WTC11 (cell line): ENCODE measurements around the gene GRIK2. TPM values are rescaled to one million over a fixed set of nuclear protein-coding genes. Genes with fewer than 3 reads are reported as not detected.

Experiments used
- ATAC-seq: fragments of 200-7000 bp; cut with Tn5 transposase; 2 replicates; pipeline ENCODE4 v1.10.0; 2021; ENCODE audit warnings: mild to moderate bottlenecking, moderate library complexity
- CTCF ChIA-PET: fragments of 300-600 bp; sonication (Branson Sonifier 250); formaldehyde crosslinking; loops from one replicate; lab custom pipeline; 2021; ENCODE audit warnings: antibody characterized with exemption; lab: Charles Lee
- POLR2A ChIA-PET: fragments of 350-600 bp; sonication (Branson Sonifier 250); formaldehyde crosslinking; loops from one replicate; lab custom pipeline; 2021; ENCODE audit warnings: antibody characterized with exemption; lab: Charles Lee
- DNase-seq: peaks from one replicate; pipeline ENCODE4 v3.0.0; 2021; ENCODE audit warnings: low spot score
- H3K27ac Mint-ChIP-seq: 2 replicates; pipeline ENCODE4 v1.8.0; 2021; ENCODE audit warnings: mixed read lengths
- H3K27me3 Mint-ChIP-seq: 2 replicates; pipeline ENCODE4 v1.8.0; 2021; ENCODE audit warnings: low read depth, mild to moderate bottlenecking, moderate library complexity, mixed read lengths
- H3K36me3 Mint-ChIP-seq: 2 replicates; pipeline ENCODE4 v1.8.0; 2021; ENCODE audit warnings: mixed read lengths
- H3K4me1 Mint-ChIP-seq: 2 replicates; pipeline ENCODE4 v1.8.0; 2022; ENCODE audit warnings: mixed read lengths
- H3K4me3 Mint-ChIP-seq: 2 replicates; pipeline ENCODE4 v1.8.0; 2021; ENCODE audit warnings: mild to moderate bottlenecking, moderate library complexity, mixed read lengths
- H3K9me3 Mint-ChIP-seq: 2 replicates; pipeline ENCODE4 v1.8.0; 2021; ENCODE audit warnings: mixed read lengths
- AR ChIP-seq: fragments of 250-450 bp; sonication (Bioruptor Pico); IDR thresholded peaks from 2 replicates; pipeline ENCODE4 v1.9.0; 2021; ENCODE audit warnings: mild to moderate bottlenecking
- ATF2 ChIP-seq: sonication (generic); formaldehyde crosslinking; IDR thresholded peaks from 2 replicates; pipeline ENCODE4 v1.8.1; 2022; ENCODE audit warnings: low read depth, missing genetic modification reagents, borderline replicate concordance
- CBFB ChIP-seq: sonication (generic); formaldehyde crosslinking; IDR thresholded peaks from 2 replicates; pipeline ENCODE4 v1.8.1; 2022; ENCODE audit warnings: mild to moderate bottlenecking, low read depth, missing genetic modification reagents
- ELF4 ChIP-seq: sonication (generic); formaldehyde crosslinking; IDR thresholded peaks from 2 replicates; pipeline ENCODE4 v1.8.1; 2022; ENCODE audit warnings: low read depth, mild to moderate bottlenecking, moderate library complexity, missing genetic modification reagents
- EMX1 ChIP-seq: fragments of 250-450 bp; sonication (Bioruptor Pico); IDR thresholded peaks from 2 replicates; pipeline ENCODE4 v1.8.0; 2021; ENCODE audit warnings: mild to moderate bottlenecking
- ERG ChIP-seq: fragments of 250-450 bp; sonication (Bioruptor Pico); IDR thresholded peaks from 2 replicates; pipeline ENCODE4 v1.8.0; 2021; ENCODE audit warnings: mild to moderate bottlenecking
- GTF2I ChIP-seq: fragments of 250-450 bp; sonication (Bioruptor Pico); conservative IDR thresholded peaks from 2 replicates; pipeline ENCODE4 v1.4.0; 2021; ENCODE audit warnings: mild to moderate bottlenecking
- MLX ChIP-seq: sonication (generic); formaldehyde crosslinking; IDR thresholded peaks from 2 replicates; pipeline ENCODE4 v1.8.1; 2023; ENCODE audit warnings: mild to moderate bottlenecking, missing genetic modification reagents, moderate library complexity
- NR3C1 ChIP-seq: sonication (generic); formaldehyde crosslinking; conservative IDR thresholded peaks from 2 replicates; pipeline ENCODE4 v1.8.1; 2023; ENCODE audit warnings: low read depth, mild to moderate bottlenecking, missing genetic modification reagents
- PREB ChIP-seq: sonication (generic); formaldehyde crosslinking; IDR thresholded peaks from 2 replicates; pipeline ENCODE4 v1.8.1; 2022; ENCODE audit warnings: mild to moderate bottlenecking, missing genetic modification reagents, moderate library complexity, borderline replicate concordance
- RORB ChIP-seq: fragments of 250-450 bp; sonication (Bioruptor Pico); IDR thresholded peaks from 2 replicates; pipeline ENCODE4 v1.9.0; 2021; ENCODE audit warnings: mild to moderate bottlenecking
- SOX15 ChIP-seq: fragments of 250-450 bp; sonication (Bioruptor Pico); IDR thresholded peaks from 2 replicates; pipeline ENCODE4 v1.9.0; 2021; ENCODE audit warnings: mild to moderate bottlenecking
- TCF7 ChIP-seq: sonication (generic); formaldehyde crosslinking; IDR thresholded peaks from 2 replicates; pipeline ENCODE4 v1.8.0; 2022; ENCODE audit warnings: mild to moderate bottlenecking, low read depth, missing genetic modification reagents, moderate library complexity
- USF1 ChIP-seq: sonication (generic); formaldehyde crosslinking; IDR thresholded peaks from 2 replicates; pipeline ENCODE4 v1.8.0; 2022; ENCODE audit warnings: mild to moderate bottlenecking, missing genetic modification reagents
- ZBTB21 ChIP-seq: sonication (generic); formaldehyde crosslinking; IDR thresholded peaks from 2 replicates; pipeline ENCODE4 v1.8.1; 2023; ENCODE audit warnings: mild to moderate bottlenecking, missing genetic modification reagents, borderline replicate concordance
- ZNF232 ChIP-seq: sonication (generic); formaldehyde crosslinking; IDR thresholded peaks from 2 replicates; pipeline ENCODE4 v1.8.0; 2022; ENCODE audit warnings: mild to moderate bottlenecking, missing genetic modification reagents
- ZNF263 ChIP-seq: sonication (generic); formaldehyde crosslinking; IDR thresholded peaks from 2 replicates; pipeline ENCODE4 v1.8.1; 2022; ENCODE audit warnings: low read depth, mild to moderate bottlenecking, moderate library complexity, missing genetic modification reagents
- total RNA-seq: library from RNA; stranded (reverse); gene quantifications from 3 replicates; pipeline ENCODE4 v1.2.3, GENCODE V29; 2021

GRIK2 gene
- total RNA-seq, 1 experiment from 2014 or later: 2.7 TPM

GRCh38 chr6:101662111-101662897 is 268.8 kb downstream of the GRIK2 start:
- peaks cover 30% of the 10 kb centered on the region for H3K36me3 Mint-ChIP-seq
- peaks cover 3% of the 10 kb centered on the region; the same call in 1 of the 2 replicates for H3K27me3 Mint-ChIP-seq
- ATAC-seq (no peak), DNase-seq (no peak)
- H3K27ac Mint-ChIP-seq: no peak overlapping the region
- H3K9me3 Mint-ChIP-seq: peaks cover 56% of the 10 kb centered on the region
- ChIA-PET CTCF (no interaction called here), POLR2A (no interaction called here)
- H3K4me3 Mint-ChIP-seq: no peak overlapping the region
- H3K4me1 Mint-ChIP-seq: no peaks in the 10 kb centered on the region
- no peak for TF ChIP-seq ERG
- no peak for TF ChIP-seq NR3C1 (CRISPR knock-in tag)
- TF ChIP-seq SOX15: no peak
- TF ChIP-seq ELF4: no peak

- POLR2A ChIA-PET: no interaction called here
- Mint-ChIP-seq H3K27me3 (peaks cover 2% of the 10 kb centered on the region; the same call in 1 of the 2 replicates), H3K9me3 (peaks cover 52% of the 10 kb centered on the region)
Observed at GRCh38 chr6:101663100-101663499, 269.6 kb downstream of the GRIK2 start.

GRCh38 chr6:101666256-101666655 is 272.7 kb downstream of the GRIK2 start:
- ChIA-PET POLR2A (no interaction called here), CTCF (no interaction called here)
- no peaks in the 10 kb centered on the region for H3K27me3 Mint-ChIP-seq
- peaks cover 21% of the 10 kb centered on the region for H3K36me3 Mint-ChIP-seq
- no peaks in the 10 kb centered on the region for H3K4me1 Mint-ChIP-seq
- ATAC-seq: no peak
- no peak for DNase-seq
- TF ChIP-seq TCF7 (CRISPR knock-in tag) (no peak), EMX1 (CRISPR knock-in tag) (no peak), ELF4 (no peak), ZNF263 (CRISPR knock-in tag) (no peak), GTF2I (CRISPR knock-in tag) (no peak), PREB (CRISPR knock-in tag) (no peak), MLX (CRISPR knock-in tag) (no peak), ZNF232 (CRISPR knock-in tag) (no peak), ATF2 (CRISPR knock-in tag) (no peak), ZBTB21 (CRISPR knock-in tag) (no peak), AR (CRISPR knock-in tag) (no peak), CBFB (CRISPR knock-in tag) (no peak), USF1 (CRISPR knock-in tag) (no peak)
- no peak overlapping the region for H3K27ac Mint-ChIP-seq
- no peak overlapping the region for H3K4me3 Mint-ChIP-seq
- peaks cover 28% of the 10 kb centered on the region for H3K9me3 Mint-ChIP-seq

More at GRCh38 chr6:101663100-101663499, 269.6 kb downstream of the GRIK2 start:
- DNase-seq (no peak), ATAC-seq (no peak)
- H3K4me3 Mint-ChIP-seq: no peak overlapping the region
- H3K27ac Mint-ChIP-seq: no peak overlapping the region
- no peaks in the 10 kb centered on the region for H3K4me1 Mint-ChIP-seq
- CTCF ChIA-PET: no interaction called here
- peaks cover 29% of the 10 kb centered on the region for H3K36me3 Mint-ChIP-seq
- TF ChIP-seq RORB (CRISPR knock-in tag): no peak
